IPS-NIHi11 (cell line): ENCODE results near the gene PLLP.

ENCODE experiments used
- DNase-seq: peaks from one replicate; pipeline ENCODE4 v3.0.0; 2012; ENCODE audit warnings: mixed read lengths, low spot score

Gene PLLP

GRCh38 chr16:57225978-57226377, 58.5 kb downstream of the PLLP start:
- DNase-seq, result no peak

GRCh38 chr16:57224651-57225335, 59.7 kb downstream of the PLLP start:
- DNase-seq, result no peak

- DNase-seq, result no peak
Observed at GRCh38 chr16:57223057-57223456, 61.4 kb downstream of the PLLP start.

GRCh38 chr16:57216968-57217367, 67.5 kb downstream of the PLLP start:
- DNase-seq, result no peak

GRCh38 chr16:57213462-57213861, 71.0 kb downstream of the PLLP start:
- no peak for DNase-seq

- no peak for DNase-seq
Observed at GRCh38 chr16:57209780-57210179, 74.7 kb downstream of the PLLP start.

GRCh38 chr16:57208926-57209325, 75.5 kb downstream of the PLLP start:
- no peak for DNase-seq
